Measurements from ENCODE around the gene HSD11B1. TPM values are rescaled to one million over a fixed set of nuclear protein-coding genes. Genes with fewer than 3 reads are reported as not detected.

The HSD11B1 gene
- not detected in 2 replicates for total RNA-seq
- long read RNA-seq: 0 reads

GRCh38 chr1:209704584-209704983, at the start of gene HSD11B1:
TSS of gene HSD11B1 (plus strand) at chr1:209704846. CDS start at chr1:209704943, 97 bp downstream.
- Mint-ChIP-seq H3K36me3 (ENCODE audit: low read depth) (no peaks in the 10 kb centered on the region), H3K4me3 (no peak within 1 kb of the TSS), H3K27ac (ENCODE audit: unreplicated experiment) (no peak within 1 kb of the TSS), H3K4me1 (no peaks in the 10 kb centered on the region), H3K27me3 (ENCODE audit: low read depth) (peaks cover 31% of the 10 kb centered on the region), H3K9me3 (no peaks in the 10 kb centered on the region)
- TF ChIP-seq CTCF (conservative IDR thresholded peaks at IDR 0.05): no peak
- DNase-seq (ENCODE audit: low read depth, low spot score): no peak

GRCh38 chr1:209655411-209656231, 49.0 kb upstream of the HSD11B1 start:
- DNase-seq (ENCODE audit: low read depth, low spot score): no peak
- no peak overlapping the region for H3K4me3 Mint-ChIP-seq
- H3K4me1 Mint-ChIP-seq: peaks cover 16% of the 10 kb centered on the region

GRCh38 chr1:209657140-209657879, 47.3 kb upstream of the HSD11B1 start:
- DNase-seq (ENCODE audit: low read depth, low spot score): no peak
- Mint-ChIP-seq H3K36me3 (ENCODE audit: low read depth) (no peaks in the 10 kb centered on the region), H3K9me3 (no peaks in the 10 kb centered on the region), H3K27ac (ENCODE audit: unreplicated experiment) (no peak overlapping the region), H3K4me3 (no peak overlapping the region), H3K27me3 (ENCODE audit: low read depth) (no peaks in the 10 kb centered on the region), H3K4me1 (peaks cover 16% of the 10 kb centered on the region)
- no peak for TF ChIP-seq CTCF (conservative IDR thresholded peaks at IDR 0.05)

More at GRCh38 chr1:209655411-209656231, 49.0 kb upstream of the HSD11B1 start:
- H3K36me3 Mint-ChIP-seq (ENCODE audit: low read depth): no peaks in the 10 kb centered on the region
- TF ChIP-seq CTCF (conservative IDR thresholded peaks at IDR 0.05): no peak
- H3K27ac Mint-ChIP-seq (ENCODE audit: unreplicated experiment): no peak overlapping the region
- no peaks in the 10 kb centered on the region for H3K27me3 Mint-ChIP-seq (ENCODE audit: low read depth)
- H3K9me3 Mint-ChIP-seq: no peaks in the 10 kb centered on the region

- no peaks in the 10 kb centered on the region for H3K27me3 Mint-ChIP-seq (ENCODE audit: low read depth)
- no peak overlapping the region for H3K27ac Mint-ChIP-seq (ENCODE audit: unreplicated experiment)
- no peaks in the 10 kb centered on the region for H3K9me3 Mint-ChIP-seq
- no peak for TF ChIP-seq CTCF (conservative IDR thresholded peaks at IDR 0.05)
- peaks cover 16% of the 10 kb centered on the region for H3K4me1 Mint-ChIP-seq
- H3K4me3 Mint-ChIP-seq: no peak overlapping the region
- no peaks in the 10 kb centered on the region for H3K36me3 Mint-ChIP-seq (ENCODE audit: low read depth)
- no peak for DNase-seq (ENCODE audit: low read depth, low spot score)
Observed at GRCh38 chr1:209657918-209658317, 46.7 kb upstream of the HSD11B1 start.

GRCh38 chr1:209659909-209660308, 44.7 kb upstream of the HSD11B1 start:
- H3K9me3 Mint-ChIP-seq: peaks cover 3% of the 10 kb centered on the region
- no peak overlapping the region for H3K4me3 Mint-ChIP-seq
- TF ChIP-seq CTCF (conservative IDR thresholded peaks at IDR 0.05): no peak
- H3K4me1 Mint-ChIP-seq: peaks cover 16% of the 10 kb centered on the region
- no peaks in the 10 kb centered on the region for H3K36me3 Mint-ChIP-seq (ENCODE audit: low read depth)
- DNase-seq (ENCODE audit: low read depth, low spot score): no peak
- no peak overlapping the region for H3K27ac Mint-ChIP-seq (ENCODE audit: unreplicated experiment)
- peaks cover 3% of the 10 kb centered on the region for H3K27me3 Mint-ChIP-seq (ENCODE audit: low read depth)
